ENCODE data around the gene STK39.

The STK39 gene

GRCh38 chr2:167943897-167944296 lies 303.5 kb downstream of the STK39 start:
- DNase-seq, result no peak

- DNase-seq, result no peak
Measured at GRCh38 chr2:167943368-167943767, 304.0 kb downstream of the STK39 start.

GRCh38 chr2:167942366-167943081 lies 304.9 kb downstream of the STK39 start:
- no peak for DNase-seq

- DNase-seq, result no peak
Measured at GRCh38 chr2:167941604-167942003, 305.8 kb downstream of the STK39 start.

GRCh38 chr2:167940734-167941507 lies 306.5 kb downstream of the STK39 start:
- DNase-seq, result no peak

- no peak for DNase-seq
Measured at GRCh38 chr2:167940346-167940725, 307.1 kb downstream of the STK39 start.

GRCh38 chr2:167939514-167940345 lies 307.7 kb downstream of the STK39 start:
- no peak for DNase-seq

- DNase-seq, result no peak
Measured at GRCh38 chr2:167937403-167937802, 310.0 kb downstream of the STK39 start.

- DNase-seq, result no peak
Measured at GRCh38 chr2:167935803-167936110, 311.6 kb downstream of the STK39 start.

GRCh38 chr2:167933097-167933814 lies 314.1 kb downstream of the STK39 start:
- no peak for DNase-seq

- no peak for DNase-seq
Measured at GRCh38 chr2:167932123-167932693, 315.2 kb downstream of the STK39 start.

- no peak for DNase-seq
Measured at GRCh38 chr2:167929484-167929883, 317.9 kb downstream of the STK39 start.

GRCh38 chr2:167928434-167928833 lies 319.0 kb downstream of the STK39 start:
- DNase-seq, result no peak

- DNase-seq, result no peak
Measured at GRCh38 chr2:167925758-167926157, 321.6 kb downstream of the STK39 start.

GRCh38 chr2:167924556-167924955 lies 322.8 kb downstream of the STK39 start:
- DNase-seq, result no peak

- DNase-seq, result no peak
Measured at GRCh38 chr2:167916756-167917155, 330.6 kb downstream of the STK39 start.

GRCh38 chr2:167914969-167915368 lies 332.4 kb downstream of the STK39 start:
- no peak for DNase-seq

GRCh38 chr2:167908786-167909185 lies 338.6 kb downstream of the STK39 start:
- no peak for DNase-seq

GRCh38 chr2:167905668-167906067 lies 341.7 kb downstream of the STK39 start:
- DNase-seq, result no peak

All from NK-92 treated with Interleukin-12 subunit alpha and Interleukin-12 subunit beta, amount 100 ng/mL, for 24 hours (cell line).